Gastrocnemius medialis (tissue), 4 donors: Measurements from ENCODE around the gene PDIA3.

Experiments used
- POLR2A ChIP-seq, 2 donors: fragments of 450-650 bp; IDR thresholded peaks; one replicate each; pipeline ENCODE4 v1.6.1; 2017; ENCODE audit warnings: antibody characterized with exemption in 2 of 2, mild to moderate bottlenecking in 2 of 2, moderate library complexity in 2 of 2
- TF ChIP-seq, protein P1 (sequence below), 5 experiments: fragments of 450-650 bp in 3 of 5; fragments of 200-600 bp in 2 of 5; sonication (generic) in 2 of 5; IDR thresholded peaks in 4 of 5; conservative IDR thresholded peaks in 1 of 5; 1 replicate in 4 of 5; 2 replicates in 1 of 5; pipeline ENCODE4 v1.5.1; 2016 to 2019; ENCODE audit warnings: antibody characterized with exemption in 5 of 5, mild to moderate bottlenecking in 3 of 5, moderate library complexity in 3 of 5

DNA sequence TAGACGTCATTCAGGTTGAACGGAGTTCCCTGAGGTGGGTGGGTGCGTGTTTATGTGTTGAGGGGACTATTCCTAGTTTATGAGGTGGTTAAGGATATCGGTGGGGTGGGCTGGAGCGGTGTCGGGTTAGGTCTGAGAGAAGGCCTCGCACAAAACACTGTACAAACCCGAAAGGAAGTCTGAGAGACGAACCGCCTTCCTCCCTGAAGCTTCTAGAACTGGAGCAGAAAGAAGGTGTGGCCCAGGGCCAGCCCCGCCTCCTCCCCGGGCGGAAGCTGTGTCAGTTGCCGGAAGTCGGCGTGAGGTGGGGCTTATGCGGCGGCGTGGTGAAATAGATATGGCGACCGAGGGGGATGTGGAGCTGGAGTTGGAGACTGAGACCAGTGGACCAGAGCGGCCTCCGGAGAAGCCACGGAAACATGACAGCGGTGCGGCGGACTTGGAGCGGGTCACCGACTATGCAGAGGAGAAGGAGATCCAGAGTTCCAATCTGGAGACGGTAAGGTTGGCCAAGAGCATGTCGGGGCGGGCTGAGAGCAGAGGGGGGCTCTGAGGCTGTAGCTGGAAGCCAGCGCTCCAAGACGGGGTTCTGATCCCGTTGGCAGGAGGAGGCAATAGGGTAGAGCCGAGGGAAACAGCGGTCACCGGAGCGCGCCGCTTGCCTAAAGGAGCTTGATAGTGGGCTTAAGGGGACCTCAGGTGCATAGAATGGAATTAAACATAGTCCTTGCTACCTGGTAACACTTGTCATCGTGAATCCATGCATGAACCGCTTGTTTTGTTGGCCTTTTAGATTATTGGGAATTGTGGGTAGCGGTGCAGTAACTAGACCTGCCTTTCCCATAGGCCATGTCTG lies 54.3 kb downstream of the PDIA3 start, which contains the start of gene HYPK:
- TF ChIP-seq, protein P1, sequence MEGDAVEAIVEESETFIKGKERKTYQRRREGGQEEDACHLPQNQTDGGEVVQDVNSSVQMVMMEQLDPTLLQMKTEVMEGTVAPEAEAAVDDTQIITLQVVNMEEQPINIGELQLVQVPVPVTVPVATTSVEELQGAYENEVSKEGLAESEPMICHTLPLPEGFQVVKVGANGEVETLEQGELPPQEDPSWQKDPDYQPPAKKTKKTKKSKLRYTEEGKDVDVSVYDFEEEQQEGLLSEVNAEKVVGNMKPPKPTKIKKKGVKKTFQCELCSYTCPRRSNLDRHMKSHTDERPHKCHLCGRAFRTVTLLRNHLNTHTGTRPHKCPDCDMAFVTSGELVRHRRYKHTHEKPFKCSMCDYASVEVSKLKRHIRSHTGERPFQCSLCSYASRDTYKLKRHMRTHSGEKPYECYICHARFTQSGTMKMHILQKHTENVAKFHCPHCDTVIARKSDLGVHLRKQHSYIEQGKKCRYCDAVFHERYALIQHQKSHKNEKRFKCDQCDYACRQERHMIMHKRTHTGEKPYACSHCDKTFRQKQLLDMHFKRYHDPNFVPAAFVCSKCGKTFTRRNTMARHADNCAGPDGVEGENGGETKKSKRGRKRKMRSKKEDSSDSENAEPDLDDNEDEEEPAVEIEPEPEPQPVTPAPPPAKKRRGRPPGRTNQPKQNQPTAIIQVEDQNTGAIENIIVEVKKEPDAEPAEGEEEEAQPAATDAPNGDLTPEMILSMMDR (IDR thresholded peaks at IDR 0.05 in 4 of 5, conservative IDR thresholded peaks at IDR 0.05 in 1 of 5): no peak
- peak; percentile 55 to 61 for TF ChIP-seq POLR2A (IDR thresholded peaks at IDR 0.05)
